Type B pancreatic cell (in vitro differentiated cells): ENCODE measurements around the gene PARVG. TPM values are rescaled to one million over a fixed set of nuclear protein-coding genes. Genes with fewer than 3 reads are reported as not detected.

ENCODE experiments used
- DNase-seq: peaks from one replicate; pipeline ENCODE4 v3.0.0; 2021; ENCODE audit warnings: mixed read lengths; ENCODE audit not compliant: unreplicated experiment; ENCODE audit errors: extremely low spot score
- H3K27ac Mint-ChIP-seq: 2 replicates; pipeline ENCODE4 v1.8.0; 2021; ENCODE audit warnings: mild to moderate bottlenecking, mixed read lengths
- H3K27me3 Mint-ChIP-seq: 2 replicates; pipeline ENCODE4 v1.8.0; 2021; ENCODE audit warnings: mixed read lengths
- H3K36me3 Mint-ChIP-seq: 2 replicates; pipeline ENCODE4 v1.8.0; 2021; ENCODE audit warnings: mixed read lengths
- H3K4me1 Mint-ChIP-seq: one replicate; pipeline ENCODE4 v1.8.0; 2021; ENCODE audit warnings: mixed read lengths; ENCODE audit not compliant: unreplicated experiment
- H3K4me3 Mint-ChIP-seq: 2 replicates; pipeline ENCODE4 v1.8.0; 2021; ENCODE audit warnings: mild to moderate bottlenecking, mixed read lengths
- H3K9me3 Mint-ChIP-seq: 2 replicates; pipeline ENCODE4 v1.8.0; 2021; ENCODE audit warnings: mixed read lengths
- total RNA-seq: library from RNA; stranded (reverse); gene quantifications from 2 replicates; pipeline ENCODE4 v1.2.1, GENCODE V29; 2021; ENCODE audit warnings: low replicate concordance
- TF ChIP-seq, protein P1 (sequence below): fragments of 200-600 bp; sonication (generic); conservative IDR thresholded peaks from 2 replicates; pipeline ENCODE4 v1.5.0; 2021; ENCODE audit warnings: antibody characterized with exemption, mild to moderate bottlenecking

PARVG gene
- total RNA-seq, 1 donor from 2014 or later, result 0.19 TPM

DNA sequence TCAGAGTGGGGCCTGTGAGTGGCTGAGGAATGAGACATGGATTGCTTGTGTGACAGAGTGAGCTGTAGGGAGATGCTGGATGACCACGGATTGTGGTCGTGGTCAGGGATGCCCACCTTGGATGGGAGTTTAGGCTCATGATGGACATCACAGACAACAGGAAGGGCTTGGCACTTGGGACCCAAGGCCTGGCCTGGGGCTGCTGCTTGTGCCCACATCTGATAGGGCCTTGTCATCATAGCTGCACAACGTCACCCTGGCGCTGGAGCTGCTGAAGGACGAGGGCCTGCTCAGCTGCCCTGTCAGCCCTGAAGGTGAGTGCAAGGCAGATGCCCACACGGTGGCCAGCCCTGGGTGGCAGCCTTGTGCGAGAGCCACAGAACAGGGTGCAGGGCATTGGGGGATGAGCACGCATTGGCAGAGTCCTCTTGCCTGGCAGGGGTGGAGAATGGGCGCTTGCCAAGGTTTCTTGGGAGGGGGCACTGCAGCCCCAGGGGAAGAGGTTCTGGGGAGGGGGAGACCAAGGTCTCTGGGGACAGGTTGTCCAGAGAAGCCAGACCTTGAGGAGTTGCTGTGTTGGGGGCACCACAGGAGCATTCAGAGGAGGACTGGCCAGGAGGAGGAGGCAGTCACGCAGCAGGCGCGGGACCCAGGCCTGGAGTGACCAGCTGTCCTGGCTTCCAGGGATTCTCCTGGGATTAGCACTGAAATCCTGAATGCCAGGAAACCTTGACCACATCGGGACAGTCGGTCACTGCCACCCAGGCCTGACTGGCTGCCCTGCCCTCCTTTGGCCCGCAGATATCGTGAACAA, 25.0 kb downstream of the PARVG start:
- TF ChIP-seq, protein P1, sequence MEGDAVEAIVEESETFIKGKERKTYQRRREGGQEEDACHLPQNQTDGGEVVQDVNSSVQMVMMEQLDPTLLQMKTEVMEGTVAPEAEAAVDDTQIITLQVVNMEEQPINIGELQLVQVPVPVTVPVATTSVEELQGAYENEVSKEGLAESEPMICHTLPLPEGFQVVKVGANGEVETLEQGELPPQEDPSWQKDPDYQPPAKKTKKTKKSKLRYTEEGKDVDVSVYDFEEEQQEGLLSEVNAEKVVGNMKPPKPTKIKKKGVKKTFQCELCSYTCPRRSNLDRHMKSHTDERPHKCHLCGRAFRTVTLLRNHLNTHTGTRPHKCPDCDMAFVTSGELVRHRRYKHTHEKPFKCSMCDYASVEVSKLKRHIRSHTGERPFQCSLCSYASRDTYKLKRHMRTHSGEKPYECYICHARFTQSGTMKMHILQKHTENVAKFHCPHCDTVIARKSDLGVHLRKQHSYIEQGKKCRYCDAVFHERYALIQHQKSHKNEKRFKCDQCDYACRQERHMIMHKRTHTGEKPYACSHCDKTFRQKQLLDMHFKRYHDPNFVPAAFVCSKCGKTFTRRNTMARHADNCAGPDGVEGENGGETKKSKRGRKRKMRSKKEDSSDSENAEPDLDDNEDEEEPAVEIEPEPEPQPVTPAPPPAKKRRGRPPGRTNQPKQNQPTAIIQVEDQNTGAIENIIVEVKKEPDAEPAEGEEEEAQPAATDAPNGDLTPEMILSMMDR, result no peak
- H3K27ac Mint-ChIP-seq, result no peak overlapping the region
- no peak for DNase-seq

DNA sequence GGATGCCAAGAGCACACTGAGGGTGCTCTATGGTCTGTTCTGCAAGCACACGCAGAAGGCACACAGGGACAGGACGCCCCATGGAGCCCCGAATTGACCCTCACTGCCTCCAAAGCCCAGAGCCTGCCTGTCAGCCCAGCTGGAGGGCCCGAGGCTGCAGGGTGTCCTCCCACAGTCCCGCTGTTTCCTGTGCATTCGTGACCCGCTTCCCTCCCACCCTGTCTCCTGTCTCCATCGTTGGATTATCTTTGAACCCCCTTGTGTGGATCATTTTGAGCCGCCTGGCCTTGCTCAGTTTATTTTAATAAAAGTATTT, 25.6 kb downstream of the PARVG start:
- Mint-ChIP-seq H3K36me3 (no peaks in the 10 kb centered on the region), H3K4me3 (no peak overlapping the region), H3K27me3 (peaks cover 18% of the 10 kb centered on the region), H3K9me3 (peaks cover 15% of the 10 kb centered on the region), H3K4me1 (peaks cover 10% of the 10 kb centered on the region), H3K27ac (no peak overlapping the region)
- DNase-seq, result no peak
- TF ChIP-seq, protein P1, result no peak

More for the DNA sequence above, 25.0 kb downstream of the PARVG start:
- Mint-ChIP-seq H3K4me3 (no peak overlapping the region), H3K9me3 (peaks cover 15% of the 10 kb centered on the region), H3K36me3 (no peaks in the 10 kb centered on the region), H3K4me1 (peaks cover 10% of the 10 kb centered on the region), H3K27me3 (peaks cover 14% of the 10 kb centered on the region)

DNA sequence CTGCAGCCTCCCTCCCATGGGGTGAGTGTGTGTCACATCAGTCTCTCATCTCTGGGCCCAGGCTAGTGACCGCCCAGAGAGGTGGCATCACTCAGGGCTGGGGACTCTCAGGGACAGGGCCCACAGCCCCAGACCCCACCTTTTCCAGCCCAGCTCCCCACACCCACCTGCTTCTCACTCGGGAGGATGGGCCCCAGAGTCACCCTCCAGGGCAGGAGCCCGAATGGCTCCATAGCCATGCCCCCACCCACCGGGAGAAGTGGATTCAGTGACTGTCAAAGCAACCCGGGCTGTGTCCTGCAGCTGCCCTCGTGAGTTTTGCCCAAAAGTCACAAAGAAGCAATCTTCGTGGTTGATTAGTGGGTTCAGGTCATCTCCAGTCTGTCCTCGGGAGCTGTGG, 26.0 kb downstream of the PARVG start:
- H3K4me1 Mint-ChIP-seq, result peaks cover 14% of the 10 kb centered on the region
- no peak for DNase-seq
- peaks cover 21% of the 10 kb centered on the region for H3K27me3 Mint-ChIP-seq
- H3K36me3 Mint-ChIP-seq, result no peaks in the 10 kb centered on the region
- TF ChIP-seq, protein P1, result no peak
- H3K27ac Mint-ChIP-seq, result no peak overlapping the region
- no peak overlapping the region for H3K4me3 Mint-ChIP-seq
- peaks cover 15% of the 10 kb centered on the region for H3K9me3 Mint-ChIP-seq

DNA sequence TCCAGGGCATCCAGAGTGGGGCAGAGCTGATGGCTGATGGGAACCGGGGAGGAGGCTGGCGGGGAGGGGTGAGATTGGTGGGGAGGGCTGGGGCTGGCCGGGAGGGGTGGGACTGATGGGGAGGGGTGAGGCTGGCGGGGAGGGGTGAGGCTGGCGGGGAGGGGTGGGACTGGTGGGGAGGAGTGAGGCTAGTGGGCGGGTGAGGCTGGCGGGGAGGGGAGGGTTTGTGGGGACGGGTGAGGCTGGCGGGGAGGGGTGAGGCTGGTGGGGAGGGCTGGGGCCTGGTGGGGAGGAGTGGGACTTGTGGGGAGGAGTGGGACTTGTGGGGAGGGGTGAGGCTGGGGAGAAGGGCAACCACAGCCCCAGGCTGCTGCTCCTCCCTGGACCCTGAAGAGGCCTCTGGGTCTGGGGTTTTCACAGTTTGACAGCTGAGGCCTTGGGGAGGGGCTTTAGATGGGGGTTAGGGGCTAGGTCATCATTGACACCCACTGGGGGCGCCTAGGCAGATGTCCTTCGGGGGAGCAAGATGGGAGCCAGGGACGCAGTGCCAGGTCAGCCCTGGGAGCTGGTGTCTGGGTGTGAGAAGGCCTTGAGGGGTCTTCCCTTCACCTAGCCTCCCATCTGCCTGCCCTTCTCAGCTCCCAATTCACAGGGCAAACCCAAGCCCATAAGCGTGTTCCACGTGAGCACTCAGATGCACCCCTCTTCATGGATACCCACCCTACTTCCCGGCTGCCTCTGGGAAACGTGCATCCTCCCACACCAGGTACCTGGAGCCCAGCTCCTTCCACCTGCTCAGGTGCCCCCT, 26.7 kb downstream of the PARVG start:
- H3K4me3 Mint-ChIP-seq, result no peak overlapping the region
- DNase-seq, result no peak
- no peaks in the 10 kb centered on the region for H3K36me3 Mint-ChIP-seq
- peaks cover 21% of the 10 kb centered on the region for H3K27me3 Mint-ChIP-seq
- peaks cover 15% of the 10 kb centered on the region for H3K4me1 Mint-ChIP-seq
- TF ChIP-seq, protein P1, result no peak
- H3K9me3 Mint-ChIP-seq, result peaks cover 15% of the 10 kb centered on the region
- no peak overlapping the region for H3K27ac Mint-ChIP-seq

DNA sequence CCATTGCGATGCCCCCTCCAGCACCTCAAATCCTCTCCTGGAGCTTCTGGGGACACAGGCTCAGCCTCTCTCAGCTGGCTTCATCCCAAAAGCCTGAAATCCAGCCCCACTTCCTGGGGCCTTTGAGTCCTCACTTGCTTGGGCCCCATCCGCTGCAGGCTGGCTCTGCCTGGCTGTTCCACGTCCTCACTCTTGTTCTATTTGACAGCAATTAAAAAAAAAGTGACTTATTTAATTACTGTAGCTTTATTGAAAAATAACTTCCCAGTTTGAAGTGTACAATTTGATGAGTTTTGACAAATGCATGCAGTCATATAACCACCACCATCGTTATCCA, 27.2 kb downstream of the PARVG start:
- TF ChIP-seq, protein P1, result no peak
- Mint-ChIP-seq H3K27ac (no peak overlapping the region), H3K36me3 (no peaks in the 10 kb centered on the region), H3K27me3 (peaks cover 16% of the 10 kb centered on the region), H3K4me3 (no peak overlapping the region), H3K9me3 (peaks cover 15% of the 10 kb centered on the region), H3K4me1 (peaks cover 11% of the 10 kb centered on the region)
- DNase-seq, result no peak
